Heart left ventricle (tissue), 16 donors: ENCODE results near the gene EXOSC5. TPM values are rescaled to one million over a fixed set of nuclear protein-coding genes. Genes with fewer than 3 reads are reported as not detected.

ENCODE experiments used
- ATAC-seq, 4 donors: fragments of 200-7000 bp; cut with Tn5 transposase; one replicate each; pipeline ENCODE4 v1.9.1; 2020 to 2022; ENCODE audit warnings: moderate library complexity in 4 of 4, mild to moderate bottlenecking in 3 of 4, moderate number of reproducible peaks in 1 of 4
- DNase-seq, 5 donors: peaks; one replicate each; pipeline ENCODE4 v3.0.0-alpha.2; 2020
- H3K27ac ChIP-seq, 12 donors: fragments of 200-600 bp; sonication (generic) in 4 of 12; one replicate each; pipeline versions ENCODE4 v1.5.0 to v1.8.0; 2016 to 2022; ENCODE audit warnings: mild to moderate bottlenecking in 2 of 12
- H3K27me3 ChIP-seq, 9 donors: fragments of 200-600 bp; sonication (generic) in 2 of 9; one replicate each; pipeline versions ENCODE4 v1.5.1 to v1.8.0; 2016 to 2022; ENCODE audit warnings: mild to moderate bottlenecking in 3 of 9
- H3K36me3 ChIP-seq, 9 donors: fragments of 200-600 bp; sonication (generic) in 2 of 9; one replicate each; pipeline versions ENCODE4 v1.5.0 to v1.8.0; 2018 to 2022; ENCODE audit warnings: mild to moderate bottlenecking in 2 of 9
- H3K4me1 ChIP-seq, 12 donors: fragments of 200-600 bp; sonication (generic) in 4 of 12; one replicate each; pipeline versions ENCODE4 v1.5.0 to v1.8.0; 2016 to 2022; ENCODE audit warnings: mild to moderate bottlenecking in 3 of 12
- H3K4me3 ChIP-seq, 12 donors: fragments of 200-600 bp; sonication (generic) in 4 of 12; one replicate each; pipeline versions ENCODE4 v1.5.0 to v1.8.0; 2017 to 2022; ENCODE audit warnings: mild to moderate bottlenecking in 9 of 12, moderate library complexity in 4 of 12
- H3K9me3 ChIP-seq, 12 donors: fragments of 200-600 bp; sonication (generic) in 4 of 12; one replicate each; pipeline versions ENCODE4 v1.5.0 to v1.8.0; 2016 to 2022; ENCODE audit warnings: mild to moderate bottlenecking in 1 of 12
- POLR2A ChIP-seq, 2 donors: fragments of 450-650 bp; IDR thresholded peaks; one replicate each; pipeline ENCODE4 v1.6.1; 2017; ENCODE audit warnings: antibody characterized with exemption in 2 of 2, mild to moderate bottlenecking in 2 of 2, moderate library complexity in 2 of 2
- WGBS, 4 donors: extraction: QIAGEN DNeasy Blood & Tissue Kit in 2 of 4; methylation state at CpG; one replicate each; pipeline versions ENCODE4 v1.1.5 to v1.1.7; 2013 to 2018; 5-methylcytosine and 5-hydroxymethylcytosine counted together
- intact Hi-C, 10 donors: fragments of 100-400 bp; cut with DNase I; formaldehyde crosslinking; loops; one replicate each; pipeline versions ENCODE4 v1.11.1 to v1.14.2; 2022
- polyA plus RNA-seq, 2 donors: library from polyadenylated mRNA; stranded (reverse); fragments of 200-250 nt; gene quantifications; one replicate each; pipeline ENCODE4 v1.2.3, GENCODE V29; 2013
- total RNA-seq, 9 donors: library from RNA; depleted of rRNA in 2 of 9; stranded (reverse); fragments of >200 nt in 2 of 9; fragmentation: NEBNext Ultra II Directional in 3 of 9; extraction: Animal tissue kit (Norgen Biotek cat#: 25700) in 3 of 9; gene quantifications; one replicate each; pipeline versions ENCODE4 v1.1.0 to v1.2.4, GENCODE V29; 2016 to 2023
- TF ChIP-seq, protein P1 (sequence below), 12 donors: fragments of 200-600 bp; sonication (generic) in 4 of 12; IDR thresholded peaks; one replicate each; pipeline versions ENCODE4 v1.5.0 to v1.8.0; 2018 to 2022; ENCODE audit warnings: antibody characterized with exemption in 12 of 12, mild to moderate bottlenecking in 5 of 12
- donor health status: ischemic (EF 13 %, LVEDD 7.1; RV severe dilation, severe dysfunction).
- donor health status: healthy with polysubstance abuse.
- donor health status: DM: no; HTN: yes; CAD: no.
- donor health status: DM: no; HTN: no; CAD: no.
- donor health status: ischemic (EF 25% LVEDD 6.9; RV normal size, moderate dysfunction).
- donor health status: ischemic (EF 25% LVEDD 5.7; RV mildly dilated, moderate dysfunction).
- donor health status: healthy.
- donor health status: DM: yes; HTN: yes; CAD: no.
- donor health status: ischemic (EF 35%, LVEDD 5.7; RV mildly dilated, moderate dysfunction).
- donor health status: nonischemic (EF 11% LVEDD 7.7; RV severe dilation, severe dysfunction).
- donor health status: DM: yes; HTN: yes; CAD: no.
- donor health status: PGD.
- donor health status: ischemic (EF 29% LVEDD 5.4; RV normal size, mild dysfunction).
- donor health status: nonischemic (EF 23%, LVEDD 6.1; RV moderate dilation, normal function).

EXOSC5 gene
- total and polyA plus RNA-seq, 11 donors: 9.6 to 40.4 (median 13.7) TPM

- 87 to 93% (median 89%) methylated on average over 10 of the region's 10 CpGs for WGBS, 4 donors
- intact Hi-C loops: no loop called here
- TF ChIP-seq, protein P1, sequence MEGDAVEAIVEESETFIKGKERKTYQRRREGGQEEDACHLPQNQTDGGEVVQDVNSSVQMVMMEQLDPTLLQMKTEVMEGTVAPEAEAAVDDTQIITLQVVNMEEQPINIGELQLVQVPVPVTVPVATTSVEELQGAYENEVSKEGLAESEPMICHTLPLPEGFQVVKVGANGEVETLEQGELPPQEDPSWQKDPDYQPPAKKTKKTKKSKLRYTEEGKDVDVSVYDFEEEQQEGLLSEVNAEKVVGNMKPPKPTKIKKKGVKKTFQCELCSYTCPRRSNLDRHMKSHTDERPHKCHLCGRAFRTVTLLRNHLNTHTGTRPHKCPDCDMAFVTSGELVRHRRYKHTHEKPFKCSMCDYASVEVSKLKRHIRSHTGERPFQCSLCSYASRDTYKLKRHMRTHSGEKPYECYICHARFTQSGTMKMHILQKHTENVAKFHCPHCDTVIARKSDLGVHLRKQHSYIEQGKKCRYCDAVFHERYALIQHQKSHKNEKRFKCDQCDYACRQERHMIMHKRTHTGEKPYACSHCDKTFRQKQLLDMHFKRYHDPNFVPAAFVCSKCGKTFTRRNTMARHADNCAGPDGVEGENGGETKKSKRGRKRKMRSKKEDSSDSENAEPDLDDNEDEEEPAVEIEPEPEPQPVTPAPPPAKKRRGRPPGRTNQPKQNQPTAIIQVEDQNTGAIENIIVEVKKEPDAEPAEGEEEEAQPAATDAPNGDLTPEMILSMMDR (IDR thresholded peaks at IDR 0.05): no peak
- no peak for TF ChIP-seq POLR2A (IDR thresholded peaks at IDR 0.05)
- ATAC-seq (no peak), DNase-seq (no peak)
- Histone ChIP-seq H3K4me1 (peaks cover 0 to 51% (median 9%) of the 10 kb centered on the region in 12 donors), H3K27me3 (no peaks in the 10 kb centered on the region), H3K4me3 (no peak overlapping the region), H3K27ac (no peak overlapping the region), H3K9me3 (no peaks in the 10 kb centered on the region), H3K36me3 (no peaks in the 10 kb centered on the region)
Measured at GRCh38 chr19:41362143-41362847, 34.9 kb downstream of the EXOSC5 start.

- H3K27ac ChIP-seq: no peak overlapping the region
- no peaks in the 10 kb centered on the region for H3K36me3 ChIP-seq
- intact Hi-C loops: loop anchor here in 4 of 10 donors (5.0 kb wide), 1 partner anchor 37 kb away; no protein-coding TSS in a partner anchor
- H3K4me3 ChIP-seq: no peak overlapping the region
- no peak for DNase-seq
- TF ChIP-seq POLR2A (IDR thresholded peaks at IDR 0.05): no peak
- TF ChIP-seq, protein P1 (IDR thresholded peaks at IDR 0.05): no peak
- no peaks in the 10 kb centered on the region for H3K27me3 ChIP-seq
- no peaks in the 10 kb centered on the region for H3K9me3 ChIP-seq
- ATAC-seq: no peak
- 86 to 100% (median 97%) methylated on average over 1 of the region's 1 CpG for WGBS, 4 donors
- H3K4me1 ChIP-seq: peaks cover 0 to 54% (median 11%) of the 10 kb centered on the region in 12 donors
Measured at GRCh38 chr19:41359741-41360140, 37.4 kb downstream of the EXOSC5 start.

GRCh38 chr19:41357746-41358145 is 39.4 kb downstream of the EXOSC5 start:
- no peaks in the 10 kb centered on the region for H3K27me3 ChIP-seq
- TF ChIP-seq, protein P1 (IDR thresholded peaks at IDR 0.05): no peak
- no peak for TF ChIP-seq POLR2A (IDR thresholded peaks at IDR 0.05)
- intact Hi-C loops: loop anchor here in 4 of 10 donors (5.0 kb wide), 1 partner anchor 35 kb away; no protein-coding TSS in a partner anchor
- no peaks in the 10 kb centered on the region for H3K36me3 ChIP-seq
- WGBS, 4 donors: 93 to 97% (median 94%) methylated on average over 12 to 13 of the region's 13 CpGs
- ATAC-seq (no peak), DNase-seq (no peak)
- no peak overlapping the region for H3K4me3 ChIP-seq
- H3K27ac ChIP-seq: peak overlapping the region in 1 of 12 donors; percentile 77
- H3K9me3 ChIP-seq: no peaks in the 10 kb centered on the region
- peaks cover 0 to 47% (median 5%) of the 10 kb centered on the region in 12 donors for H3K4me1 ChIP-seq

DNA sequence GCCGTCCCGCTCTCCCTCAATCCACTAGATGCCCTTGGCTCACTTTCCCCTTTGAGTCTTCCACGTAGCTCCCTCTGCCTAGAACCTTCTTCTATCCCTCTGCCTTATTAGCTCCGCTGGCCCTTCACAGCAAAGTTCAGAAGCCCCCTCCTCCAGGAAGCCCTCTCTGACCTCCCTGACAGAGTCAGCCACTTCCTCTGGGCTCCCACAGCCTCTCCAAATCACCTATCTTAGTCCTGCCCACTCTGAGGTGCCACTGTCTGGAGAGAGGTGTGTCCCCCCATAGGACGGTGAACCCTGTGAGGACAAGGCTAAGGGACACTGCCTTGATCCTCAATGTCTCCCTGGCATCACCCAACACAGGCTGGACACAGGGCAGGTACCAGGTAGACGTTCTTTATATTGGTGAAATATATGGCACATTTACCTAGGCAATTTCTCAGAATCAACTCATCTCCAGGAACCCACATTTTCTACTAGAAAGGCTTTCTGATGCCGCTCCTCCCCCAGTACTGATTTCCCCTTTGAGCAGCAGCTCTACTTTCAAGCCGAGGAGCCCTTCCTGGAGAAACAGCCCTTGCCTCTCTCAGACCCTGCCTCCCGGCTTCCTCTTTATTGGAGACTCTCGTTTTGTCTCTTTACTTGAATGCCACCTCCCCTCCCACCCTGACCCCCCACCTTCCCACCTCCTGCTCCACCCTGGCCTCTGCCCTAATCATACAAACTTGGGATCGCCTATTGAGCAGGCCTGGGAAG is 40.0 kb downstream of the EXOSC5 start:
- peaks cover 0 to 47% (median 8%) of the 10 kb centered on the region in 12 donors for H3K4me1 ChIP-seq
- no peaks in the 10 kb centered on the region for H3K27me3 ChIP-seq
- intact Hi-C loops: loop anchor here in 4 of 10 donors (5.0 kb wide), 1 partner anchor 35 kb away; no protein-coding TSS in a partner anchor
- H3K9me3 ChIP-seq: no peaks in the 10 kb centered on the region
- TF ChIP-seq, protein P1 (IDR thresholded peaks at IDR 0.05): no peak
- TF ChIP-seq POLR2A (IDR thresholded peaks at IDR 0.05): no peak
- DNase-seq (no peak), ATAC-seq (no peak)
- H3K36me3 ChIP-seq: no peaks in the 10 kb centered on the region
- H3K4me3 ChIP-seq: no peak overlapping the region
- peak overlapping the region in 1 of 12 donors; percentile 77 for H3K27ac ChIP-seq
- WGBS, 4 donors: 79 to 82% (median 81%) methylated on average over 11 of the region's 11 CpGs
